HCT116 (cell line): ENCODE results near the gene NRXN2. TPM values are rescaled to one million over a fixed set of nuclear protein-coding genes. Genes with fewer than 3 reads are reported as not detected.

ENCODE experiments used
- ATAC-seq: fragments of 200-7000 bp; cut with Tn5 transposase; 2 replicates; pipeline ENCODE4 v1.9.1; 2020; ENCODE audit warnings: mild to moderate bottlenecking, moderate library complexity
- BruUV-seq: library from RNA; stranded (reverse); fragments of 400-500 nt; replicated peaks from 2 replicates; lab custom pipeline; 2021; lab: Mats Ljungman, UMichigan
- CTCF ChIA-PET: fragments of 300-600 bp; sonication (Branson Sonifier 250); formaldehyde crosslinking; loops from one replicate; lab custom pipeline; 2021; ENCODE audit warnings: antibody characterized with exemption; lab: Charles Lee
- POLR2A ChIA-PET: fragments of 300-600, 350-600 bp; sonication (Branson Sonifier 250); formaldehyde crosslinking; loops from one replicate; lab custom pipeline; 2021; ENCODE audit warnings: antibody characterized with exemption; lab: Charles Lee
- RAD21 ChIA-PET, 2 experiments: fragments of 300-600 bp; sonication (Branson Sonifier 250); formaldehyde crosslinking; loops; one replicate each; lab custom pipeline; 2023; ENCODE audit warnings: low total read pairs in 2 of 2; ENCODE audit not compliant: uncharacterized antibody in 2 of 2, unreplicated experiment in 2 of 2, low non-redundant PET in 1 of 2; lab: Charles Lee
- DNase-seq: peaks from one replicate; pipeline ENCODE4 v3.0.0-alpha.2; 2010; ENCODE audit warnings: low read depth, low spot score
- H2AFZ ChIP-seq: fragments of 200-600 bp; shearing (Covaris generic), sonication (generic); 2 replicates; pipeline ENCODE4 v1.6.1; 2017; ENCODE audit warnings: low read depth, mixed run types, mixed read lengths, antibody characterized with exemption, low read length; ENCODE audit not compliant: poor library complexity, severe bottlenecking
- H3K27ac ChIP-seq: 2 replicates; pipeline ENCODE4 v1.5.1; 2012; ENCODE audit warnings: low read depth, low read length
- H3K27me3 ChIP-seq: fragments of 200-600 bp; sonication (generic); 2 replicates; pipeline ENCODE4 v1.6.1; 2016; ENCODE audit warnings: mixed run types, low read length, mixed read lengths; ENCODE audit not compliant: insufficient read depth
- H3K36me3 ChIP-seq, 2 experiments: fragments of 200-500 bp in 1 of 2; fragments of 200-600 bp in 1 of 2; sonication (Bioruptor generic) in 1 of 2; sonication (generic) in 1 of 2; 2 replicates each; pipeline versions ENCODE4 v1.5.1 to v1.6.1; 2014 to 2016; ENCODE audit warnings: low read length in 2 of 2, inconsistent platforms in 1 of 2, mixed read lengths in 1 of 2, mixed run types in 1 of 2; ENCODE audit not compliant: insufficient read depth in 2 of 2, control insufficient read depth in 1 of 2
- H3K4me1 ChIP-seq, 2 experiments: fragments of 200-600 bp in 1 of 2; sonication (generic) in 1 of 2; 2 replicates each; pipeline versions ENCODE4 v1.5.1 to v1.6.1; 2012 to 2017; ENCODE audit warnings: low read length in 2 of 2, inconsistent platforms in 1 of 2, mild to moderate bottlenecking in 1 of 2, mixed read lengths in 1 of 2, mixed run types in 1 of 2, moderate library complexity in 1 of 2; ENCODE audit not compliant: insufficient read depth in 2 of 2, control insufficient read depth in 1 of 2
- H3K4me2 ChIP-seq: fragments of 200-600 bp; sonication (generic); 2 replicates; pipeline ENCODE4 v1.6.1; 2017; ENCODE audit warnings: mixed run types, low read length, mixed read lengths
- H3K4me3 ChIP-seq, 2 experiments: fragments of 200-600 bp in 1 of 2; sonication (generic) in 1 of 2; replicated peaks in 1 of 2; 2 replicates each; pipeline ENCODE4 v1.5.1; 2011 to 2016; ENCODE audit warnings: low read length in 2 of 2, control low read depth in 1 of 2, low read depth in 1 of 2, mild to moderate bottlenecking in 1 of 2, mixed read lengths in 1 of 2, mixed run types in 1 of 2
- H3K79me2 ChIP-seq: fragments of 200-600 bp; sonication (generic); 2 replicates; pipeline ENCODE4 v1.6.1; 2017; ENCODE audit warnings: mild to moderate bottlenecking, mixed run types, low read length, moderate library complexity, mixed read lengths; ENCODE audit not compliant: insufficient read depth
- H3K9ac ChIP-seq: fragments of 200-600 bp; sonication (generic); 2 replicates; pipeline ENCODE4 v1.6.1; 2016; ENCODE audit warnings: low read length, mixed read lengths
- H3K9me2 ChIP-seq: fragments of 200-600 bp; sonication (generic), shearing (Covaris generic); 2 replicates; pipeline ENCODE4 v1.6.1; 2017; ENCODE audit warnings: mixed run types, mild to moderate bottlenecking, moderate library complexity; ENCODE audit not compliant: insufficient read depth
- H3K9me3 ChIP-seq, 2 experiments: fragments of 200-500 bp in 1 of 2; fragments of 200-600 bp in 1 of 2; sonication (Bioruptor generic) in 1 of 2; sonication (generic) in 1 of 2; 2 replicates each; pipeline ENCODE4 v1.6.1; 2014 to 2017; ENCODE audit warnings: low read length in 2 of 2, mixed read lengths in 2 of 2, inconsistent platforms in 1 of 2, low read depth in 1 of 2, mild to moderate bottlenecking in 1 of 2, mixed run types in 1 of 2, moderate library complexity in 1 of 2; ENCODE audit not compliant: control insufficient read depth in 1 of 2, insufficient read depth in 1 of 2
- H4K20me1 ChIP-seq: fragments of 200-600 bp; sonication (generic), shearing (Covaris generic); 2 replicates; pipeline ENCODE4 v1.6.1; 2017; ENCODE audit warnings: mixed run types, mild to moderate bottlenecking, moderate library complexity; ENCODE audit not compliant: insufficient read depth
- ATF3 ChIP-seq: IDR thresholded peaks from 2 replicates; pipeline ENCODE4 v1.6.1; 2012
- CBX3 ChIP-seq: IDR thresholded peaks from 2 replicates; pipeline ENCODE4 v1.6.1; 2012; ENCODE audit warnings: low read depth
- EZH2 ChIP-seq: fragments of 200-600 bp; sonication (generic); IDR thresholded peaks from 2 replicates; pipeline ENCODE4 v1.6.1; 2017; ENCODE audit warnings: antibody characterized with exemption, mixed run types
- EZH2phosphoT487 ChIP-seq: fragments of 200-600 bp; IDR thresholded peaks from 2 replicates; pipeline ENCODE4 v1.6.1; 2018; ENCODE audit warnings: antibody characterized with exemption, borderline replicate concordance
- FOSL1 ChIP-seq: IDR thresholded peaks from 2 replicates; pipeline ENCODE4 v1.6.1; 2012; ENCODE audit warnings: low read depth
- JUND ChIP-seq: IDR thresholded peaks from 2 replicates; pipeline ENCODE4 v1.6.1; 2012
- POLR2A ChIP-seq: IDR thresholded peaks from 2 replicates; pipeline ENCODE4 v1.7.0; 2011; ENCODE audit warnings: borderline replicate concordance; ENCODE audit not compliant: insufficient read depth, insufficient read length; ENCODE audit errors: extremely low read depth
- SIN3A ChIP-seq: IDR thresholded peaks from 2 replicates; pipeline ENCODE4 v1.6.1; 2012; ENCODE audit warnings: low read depth
- SP1 ChIP-seq: IDR thresholded peaks from 2 replicates; pipeline ENCODE4 v1.6.1; 2012; ENCODE audit warnings: low read depth
- SRF ChIP-seq: IDR thresholded peaks from 2 replicates; pipeline ENCODE4 v1.6.1; 2012; ENCODE audit warnings: low read depth
- TCF7L2 ChIP-seq: IDR thresholded peaks from 2 replicates; pipeline ENCODE4 v1.7.0; 2011; ENCODE audit warnings: borderline replicate concordance, inconsistent platforms; ENCODE audit not compliant: insufficient read depth, insufficient read length; ENCODE audit errors: extremely low read depth
- YY1 ChIP-seq: IDR thresholded peaks from 2 replicates; pipeline ENCODE4 v1.6.1; 2011; ENCODE audit warnings: low read length, low read depth, moderate library complexity, mild to moderate bottlenecking; ENCODE audit not compliant: insufficient replicate concordance; ENCODE audit errors: extremely low read depth
- ZFX ChIP-seq: fragments of 450-650 bp; IDR thresholded peaks from 2 replicates; pipeline ENCODE4 v1.6.1; 2017
- ZNF274 ChIP-seq: fragments of 200-500 bp; sonication (Bioruptor generic); IDR thresholded peaks from 2 replicates; pipeline ENCODE4 v1.6.1; 2014; ENCODE audit warnings: mild to moderate bottlenecking, low read depth, low read length, inconsistent platforms
- intact Hi-C: fragments of 100-400 bp; cut with micrococcal nuclease; formaldehyde crosslinking; loops from 2 replicates; pipeline ENCODE4 v1.10.0; 2022
- total RNA-seq: library from RNA; stranded (reverse); gene quantifications from one replicate; pipeline ENCODE4 v1.2.1, GENCODE V29; 2021; ENCODE audit not compliant: unreplicated experiment
- TF ChIP-seq, protein P1 (sequence below), 3 experiments: fragments of 200-600 bp in 1 of 3; sonication (generic) in 1 of 3; IDR thresholded peaks in 2 of 3; conservative IDR thresholded peaks in 1 of 3; 2 replicates each; pipeline ENCODE4 v1.5.1; 2012 to 2017; ENCODE audit warnings: low read depth in 2 of 3, low read length in 2 of 3, antibody characterized with exemption in 1 of 3, borderline replicate concordance in 1 of 3, control low read depth in 1 of 3, mild to moderate bottlenecking in 1 of 3, mixed read lengths in 1 of 3, mixed run types in 1 of 3, moderate library complexity in 1 of 3; ENCODE audit not compliant: insufficient read depth in 1 of 3
- TF ChIP-seq, protein P2 (sequence below): IDR thresholded peaks from 2 replicates; pipeline ENCODE4 v1.6.1; 2012; ENCODE audit warnings: low read depth
- TF ChIP-seq, protein P3 (sequence below): IDR thresholded peaks from 2 replicates; pipeline ENCODE4 v1.6.1; 2012

The NRXN2 gene
- total RNA-seq, 1 experiment from 2014 or later, result 1.5 TPM

- no peaks in the 10 kb centered on the region for H4K20me1 ChIP-seq
- no peak overlapping the region for H2AFZ ChIP-seq
- intact Hi-C loops, result no loop called here
- no TSS peak for BruUV-seq
- DNase-seq (no peak), ATAC-seq (no peak)
- H3K27me3 ChIP-seq, result no peaks in the 10 kb centered on the region
- H3K9me2 ChIP-seq, result no peaks in the 10 kb centered on the region
- H3K4me1 ChIP-seq, result no peaks in the 10 kb centered on the region
- TF ChIP-seq ZNF274 (no peak), SIN3A (no peak), SRF (no peak), JUND (no peak), CBX3 (no peak), FOSL1 (no peak), ATF3 (no peak), YY1 (no peak), EZH2 (no peak), EZH2phosphoT487 (no peak), POLR2A (no peak), SP1 (no peak), ZFX (no peak), TCF7L2 (no peak)
- TF ChIP-seq, protein P1, sequence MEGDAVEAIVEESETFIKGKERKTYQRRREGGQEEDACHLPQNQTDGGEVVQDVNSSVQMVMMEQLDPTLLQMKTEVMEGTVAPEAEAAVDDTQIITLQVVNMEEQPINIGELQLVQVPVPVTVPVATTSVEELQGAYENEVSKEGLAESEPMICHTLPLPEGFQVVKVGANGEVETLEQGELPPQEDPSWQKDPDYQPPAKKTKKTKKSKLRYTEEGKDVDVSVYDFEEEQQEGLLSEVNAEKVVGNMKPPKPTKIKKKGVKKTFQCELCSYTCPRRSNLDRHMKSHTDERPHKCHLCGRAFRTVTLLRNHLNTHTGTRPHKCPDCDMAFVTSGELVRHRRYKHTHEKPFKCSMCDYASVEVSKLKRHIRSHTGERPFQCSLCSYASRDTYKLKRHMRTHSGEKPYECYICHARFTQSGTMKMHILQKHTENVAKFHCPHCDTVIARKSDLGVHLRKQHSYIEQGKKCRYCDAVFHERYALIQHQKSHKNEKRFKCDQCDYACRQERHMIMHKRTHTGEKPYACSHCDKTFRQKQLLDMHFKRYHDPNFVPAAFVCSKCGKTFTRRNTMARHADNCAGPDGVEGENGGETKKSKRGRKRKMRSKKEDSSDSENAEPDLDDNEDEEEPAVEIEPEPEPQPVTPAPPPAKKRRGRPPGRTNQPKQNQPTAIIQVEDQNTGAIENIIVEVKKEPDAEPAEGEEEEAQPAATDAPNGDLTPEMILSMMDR (IDR thresholded peaks at IDR 0.05 in 2 of 3, conservative IDR thresholded peaks at IDR 0.05 in 1 of 3; ENCODE audit: borderline replicate concordance in 1 of 3, insufficient read depth in 1 of 3, low read depth in 2 of 3, low read length in 2 of 3), result no peak
- TF ChIP-seq, protein P2, sequence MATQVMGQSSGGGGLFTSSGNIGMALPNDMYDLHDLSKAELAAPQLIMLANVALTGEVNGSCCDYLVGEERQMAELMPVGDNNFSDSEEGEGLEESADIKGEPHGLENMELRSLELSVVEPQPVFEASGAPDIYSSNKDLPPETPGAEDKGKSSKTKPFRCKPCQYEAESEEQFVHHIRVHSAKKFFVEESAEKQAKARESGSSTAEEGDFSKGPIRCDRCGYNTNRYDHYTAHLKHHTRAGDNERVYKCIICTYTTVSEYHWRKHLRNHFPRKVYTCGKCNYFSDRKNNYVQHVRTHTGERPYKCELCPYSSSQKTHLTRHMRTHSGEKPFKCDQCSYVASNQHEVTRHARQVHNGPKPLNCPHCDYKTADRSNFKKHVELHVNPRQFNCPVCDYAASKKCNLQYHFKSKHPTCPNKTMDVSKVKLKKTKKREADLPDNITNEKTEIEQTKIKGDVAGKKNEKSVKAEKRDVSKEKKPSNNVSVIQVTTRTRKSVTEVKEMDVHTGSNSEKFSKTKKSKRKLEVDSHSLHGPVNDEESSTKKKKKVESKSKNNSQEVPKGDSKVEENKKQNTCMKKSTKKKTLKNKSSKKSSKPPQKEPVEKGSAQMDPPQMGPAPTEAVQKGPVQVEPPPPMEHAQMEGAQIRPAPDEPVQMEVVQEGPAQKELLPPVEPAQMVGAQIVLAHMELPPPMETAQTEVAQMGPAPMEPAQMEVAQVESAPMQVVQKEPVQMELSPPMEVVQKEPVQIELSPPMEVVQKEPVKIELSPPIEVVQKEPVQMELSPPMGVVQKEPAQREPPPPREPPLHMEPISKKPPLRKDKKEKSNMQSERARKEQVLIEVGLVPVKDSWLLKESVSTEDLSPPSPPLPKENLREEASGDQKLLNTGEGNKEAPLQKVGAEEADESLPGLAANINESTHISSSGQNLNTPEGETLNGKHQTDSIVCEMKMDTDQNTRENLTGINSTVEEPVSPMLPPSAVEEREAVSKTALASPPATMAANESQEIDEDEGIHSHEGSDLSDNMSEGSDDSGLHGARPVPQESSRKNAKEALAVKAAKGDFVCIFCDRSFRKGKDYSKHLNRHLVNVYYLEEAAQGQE, result no peak
- TF ChIP-seq, protein P3, sequence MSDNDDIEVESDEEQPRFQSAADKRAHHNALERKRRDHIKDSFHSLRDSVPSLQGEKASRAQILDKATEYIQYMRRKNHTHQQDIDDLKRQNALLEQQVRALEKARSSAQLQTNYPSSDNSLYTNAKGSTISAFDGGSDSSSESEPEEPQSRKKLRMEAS, result no peak
- TF ChIP-seq, all 23 proteins: peak for 0
- RAD21 ChIA-PET, result no interaction called here
- H3K4me2 ChIP-seq, result no peak overlapping the region
- no peaks in the 10 kb centered on the region for H3K36me3 ChIP-seq
- H3K79me2 ChIP-seq, result no peaks in the 10 kb centered on the region
- H3K27ac ChIP-seq, result no peak overlapping the region
- H3K9ac ChIP-seq, result no peak overlapping the region
- CTCF ChIA-PET, result no interaction called here
- POLR2A ChIA-PET, result no interaction called here
- H3K9me3 ChIP-seq, result no peaks in the 10 kb centered on the region
- no peak overlapping the region for H3K4me3 ChIP-seq
These were observed 109.3 kb downstream of the NRXN2 start for GRCh38 chr11:64613648-64614047.
